Kidney glomerular epithelial cell (primary cell): ENCODE results near the gene HNRNPF.
"Not testable (repeated sequence)": the region's sequence is repeated elsewhere in the genome, so short reads cannot be mapped to it uniquely, and the experiment has no call there.

Source experiments
- DNase-seq: peaks from one replicate; lab custom pipeline; 2025; lab: John Stamatoyannopoulos, UW

Gene HNRNPF

DNA sequence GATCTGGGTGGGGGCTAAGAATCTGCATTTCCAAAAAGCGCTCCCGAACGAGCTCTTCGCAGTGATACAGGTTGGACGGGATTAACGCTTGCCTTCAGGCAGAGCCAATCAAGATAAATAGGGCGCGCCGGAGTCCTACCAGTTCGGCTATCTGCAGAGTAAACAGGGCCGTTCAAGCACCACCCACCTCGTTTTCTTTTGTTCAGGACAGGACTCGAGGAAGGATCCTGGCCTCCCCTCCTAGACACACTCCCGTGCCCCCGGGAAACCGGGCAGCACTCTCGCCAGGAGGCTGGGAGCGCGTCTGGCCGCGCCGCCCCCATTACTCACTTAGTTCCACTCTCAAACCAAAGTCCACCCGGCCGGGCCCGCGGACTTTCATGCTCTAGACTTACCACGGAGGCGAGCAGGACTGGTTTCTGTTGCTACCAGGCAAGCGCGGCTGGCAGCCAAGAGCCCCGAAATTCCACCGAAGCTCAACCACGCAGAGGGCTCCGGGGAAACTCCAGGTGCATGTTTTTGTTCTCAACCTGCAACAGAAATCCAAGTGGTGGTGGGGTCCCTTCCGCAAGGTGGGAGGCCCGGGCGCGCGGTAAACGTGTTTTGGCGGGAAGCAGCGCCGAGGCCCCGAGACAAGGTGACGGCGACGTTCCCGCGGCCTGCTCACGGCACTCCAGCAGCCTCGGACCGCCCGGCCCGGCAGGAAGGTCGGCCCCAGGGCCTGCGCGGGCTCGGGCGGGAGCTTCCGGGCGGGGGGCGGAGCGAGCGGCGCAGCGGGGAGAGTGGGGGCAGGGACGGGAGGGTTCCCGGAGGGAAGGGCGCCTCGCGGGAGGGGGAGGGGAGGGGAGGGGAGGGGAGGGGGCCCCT is 12.7 kb downstream of the HNRNPF start:
- DNase-seq, result peak; percentile 31

DNA sequence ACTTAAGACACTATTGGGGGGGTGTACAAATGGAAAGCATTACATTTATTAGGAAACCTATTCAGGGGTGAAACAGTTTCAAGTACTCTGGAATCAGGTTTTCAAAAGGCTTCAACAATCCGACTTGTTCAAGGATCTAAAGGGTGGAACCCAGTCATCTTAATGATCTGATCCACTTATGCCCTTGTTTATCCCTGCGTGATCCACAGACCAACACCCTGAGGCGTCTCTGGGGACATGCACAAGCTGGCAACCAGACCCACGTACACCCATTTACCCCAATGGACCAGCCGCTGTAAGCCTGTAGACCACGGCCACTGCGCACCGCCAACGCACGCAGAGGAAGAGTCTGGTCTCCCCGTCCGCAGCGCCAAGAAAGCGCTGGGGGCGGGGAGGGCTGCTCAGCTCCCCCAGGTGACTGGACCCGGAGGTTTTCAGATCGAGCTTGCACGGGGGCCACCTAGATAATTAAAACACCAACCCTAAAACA is 13.4 kb downstream of the HNRNPF start:
- DNase-seq, result no peak

DNA sequence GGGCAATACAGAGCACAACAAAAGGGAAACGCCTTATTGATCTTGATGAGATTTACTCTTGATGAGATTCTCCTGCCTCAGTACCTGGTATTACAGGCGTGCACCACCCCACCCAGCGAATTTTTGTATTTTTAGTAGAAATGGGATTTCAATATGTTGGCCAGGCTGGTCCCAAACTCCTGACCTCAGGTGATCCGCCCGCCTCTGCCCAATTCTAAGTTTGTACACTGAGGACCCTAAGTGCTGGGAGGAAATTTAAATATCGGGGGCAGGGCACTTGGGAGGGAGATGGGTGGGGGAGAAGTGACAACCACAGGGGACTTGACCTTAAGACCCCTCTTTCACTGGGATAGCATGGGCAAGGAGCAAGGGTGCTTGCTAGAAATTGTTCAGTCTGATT is 14.1 kb downstream of the HNRNPF start:
- DNase-seq, result no peak

DNA sequence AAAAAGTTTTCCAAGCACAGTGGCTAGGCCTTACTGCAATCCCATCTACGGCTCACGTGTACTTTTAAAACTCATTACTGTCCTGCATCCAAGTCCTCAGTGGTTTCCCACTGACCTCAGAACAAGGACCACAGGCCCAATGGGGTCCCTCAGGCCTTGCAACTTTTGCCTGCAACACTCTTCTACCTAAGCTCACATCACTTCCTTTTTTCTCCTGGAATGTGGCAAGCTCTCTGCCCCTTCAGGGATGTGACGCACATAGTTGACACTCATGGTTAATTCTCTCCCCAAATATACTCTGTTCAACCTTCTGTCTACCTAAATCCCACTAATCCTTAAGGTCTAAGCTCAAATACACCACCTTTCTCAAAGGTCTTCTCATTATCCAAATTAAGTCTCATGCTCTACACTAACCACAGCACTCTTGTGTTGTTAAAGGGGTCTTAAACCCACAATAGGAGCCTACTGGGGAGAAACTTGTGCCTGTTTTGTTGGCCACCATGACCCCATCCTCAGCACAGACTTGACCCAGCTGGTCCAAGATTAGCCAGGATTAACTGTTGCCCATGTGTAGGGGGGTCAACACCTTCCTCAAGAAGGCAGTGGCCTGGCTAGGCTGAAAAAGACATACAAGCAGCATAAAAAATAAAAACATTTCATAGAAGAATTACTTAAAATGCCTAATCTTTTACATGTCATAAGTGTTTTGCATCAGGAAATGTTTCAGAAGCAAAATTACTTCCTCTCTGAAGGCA is 15.2 kb downstream of the HNRNPF start:
- no peak for DNase-seq

DNA sequence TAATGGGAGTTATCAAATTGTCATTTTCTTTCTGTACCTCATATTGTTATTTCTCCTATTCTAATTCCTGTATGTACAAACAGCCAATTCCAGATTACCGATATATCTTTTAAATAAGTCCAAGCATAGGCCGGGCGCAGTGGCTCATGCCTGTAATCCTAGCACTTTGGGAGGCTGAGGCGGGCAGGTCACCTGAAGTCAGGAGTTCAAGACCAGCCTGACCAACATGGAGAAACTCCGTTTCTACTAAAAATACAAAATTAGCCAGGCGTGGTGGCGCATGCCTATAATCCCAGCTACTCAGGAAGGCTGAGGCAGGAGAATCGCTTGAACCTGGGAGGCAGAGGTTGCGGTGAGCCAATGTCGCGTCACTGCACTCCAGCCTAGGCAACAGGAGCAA is 15.8 kb downstream of the HNRNPF start:
- not testable (repeated sequence) for DNase-seq

DNA sequence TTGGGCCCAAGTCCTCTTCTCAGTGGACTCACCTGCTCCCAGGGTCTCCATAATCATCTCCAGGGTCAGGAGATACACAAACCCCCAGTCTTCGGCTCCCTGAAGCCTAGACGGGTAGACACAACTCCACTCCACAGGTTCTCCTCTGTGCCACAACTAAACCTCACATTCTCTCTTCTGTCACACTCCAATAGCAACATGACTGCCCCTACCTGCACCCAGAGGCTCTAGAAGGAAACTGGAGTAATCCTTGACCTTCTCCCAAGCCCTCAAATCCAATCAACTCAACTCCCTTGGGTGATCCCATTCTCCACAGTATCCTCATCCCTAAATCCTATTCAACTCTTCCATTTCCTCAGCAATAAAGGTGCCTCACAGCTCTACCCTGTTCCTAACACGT is 16.2 kb downstream of the HNRNPF start:
- no peak for DNase-seq

DNA sequence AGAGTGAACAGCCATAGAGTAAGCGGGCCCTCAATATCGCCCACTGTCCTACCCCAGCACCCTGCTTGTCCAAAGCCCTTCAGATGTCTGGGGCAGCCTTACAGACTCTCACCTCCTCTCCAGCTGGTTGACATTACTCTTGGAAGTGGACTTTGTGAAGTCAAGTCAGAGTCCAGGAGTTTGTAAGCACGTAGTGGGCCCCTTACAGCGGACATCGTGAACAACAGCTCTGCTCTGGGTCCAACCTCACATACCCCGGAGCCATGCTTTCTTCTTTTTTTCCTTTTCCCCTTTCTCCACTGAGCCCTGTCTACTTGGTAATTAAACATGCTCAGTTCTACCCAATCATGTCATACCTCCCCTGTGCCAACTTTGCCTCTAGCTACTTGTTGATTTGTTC is 17.5 kb downstream of the HNRNPF start:
- no peak for DNase-seq

DNA sequence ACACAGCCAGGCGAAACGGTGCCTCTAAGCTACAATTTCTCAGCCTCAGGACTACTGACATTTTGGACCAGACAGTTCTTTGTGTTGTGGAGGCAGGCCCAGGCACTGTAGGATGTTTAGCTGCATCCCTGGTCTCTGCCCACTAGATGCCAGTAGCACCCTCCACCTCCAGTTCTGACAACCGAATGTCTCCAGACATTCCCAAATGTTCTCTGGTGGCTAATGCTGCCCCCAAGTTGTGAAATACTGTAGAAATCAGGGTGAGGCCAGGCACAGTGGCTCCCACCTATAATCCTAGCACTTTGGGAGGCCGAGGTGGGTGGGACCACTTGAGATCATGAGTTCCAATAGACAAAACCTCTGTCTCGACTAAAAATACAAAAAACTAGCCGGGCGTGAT is 18.2 kb downstream of the HNRNPF start:
- DNase-seq, result no peak

DNA sequence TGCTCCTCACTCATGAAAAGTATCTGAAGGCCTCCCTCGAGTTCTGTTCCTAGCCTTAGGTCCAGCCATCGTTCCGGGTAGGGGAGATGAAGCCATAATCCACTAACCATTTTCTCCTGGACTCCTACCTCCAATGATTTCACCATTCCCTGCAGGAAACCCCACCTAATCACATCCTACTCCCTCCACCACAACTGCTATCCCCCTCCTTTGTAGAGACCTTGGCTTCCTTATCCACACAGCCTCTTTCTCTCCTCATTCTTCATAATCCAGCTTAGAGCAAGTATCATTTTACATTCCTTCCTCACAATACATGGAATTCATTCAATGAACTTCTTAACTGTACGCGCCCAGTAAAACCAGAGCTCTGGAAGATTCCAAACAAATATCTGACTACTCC is 18.7 kb downstream of the HNRNPF start:
- no peak for DNase-seq

DNA sequence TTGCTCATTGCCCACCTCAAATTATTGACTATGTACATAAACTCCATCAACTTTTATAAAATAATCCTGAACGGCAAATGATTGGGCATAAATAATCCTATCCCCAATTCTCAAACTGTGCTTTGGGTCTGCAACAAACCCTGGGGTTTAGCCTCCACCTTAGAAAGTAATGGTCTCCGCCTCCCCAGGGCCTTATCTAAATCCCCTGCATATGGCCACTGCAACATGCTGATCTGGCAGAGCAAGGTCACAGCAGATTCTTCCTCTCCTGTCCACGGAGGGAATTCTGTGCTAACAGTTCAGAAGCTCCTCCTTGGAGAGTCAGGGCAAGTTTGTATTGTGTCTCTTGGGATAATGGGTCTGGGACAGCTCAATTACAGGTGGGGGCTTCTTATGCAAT is 19.1 kb downstream of the HNRNPF start:
- no peak for DNase-seq

DNA sequence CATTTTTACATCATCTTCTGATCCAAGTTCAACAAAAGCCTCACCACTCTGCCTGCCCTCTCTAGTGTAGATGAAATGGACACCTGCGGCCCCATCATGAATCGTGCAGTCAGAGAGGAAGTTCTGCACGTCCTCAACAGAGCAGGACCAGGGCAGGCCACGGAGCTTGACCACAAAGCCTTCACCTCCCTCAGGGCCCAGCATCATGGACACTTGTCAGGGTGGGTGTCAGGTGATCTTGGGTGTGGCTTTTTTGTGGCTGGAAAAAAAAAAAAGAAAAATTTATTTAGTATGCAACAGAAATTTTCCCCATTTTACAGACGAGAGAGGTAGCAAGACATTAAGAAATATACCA is 21.3 kb downstream of the HNRNPF start:
- DNase-seq, result no peak

DNA sequence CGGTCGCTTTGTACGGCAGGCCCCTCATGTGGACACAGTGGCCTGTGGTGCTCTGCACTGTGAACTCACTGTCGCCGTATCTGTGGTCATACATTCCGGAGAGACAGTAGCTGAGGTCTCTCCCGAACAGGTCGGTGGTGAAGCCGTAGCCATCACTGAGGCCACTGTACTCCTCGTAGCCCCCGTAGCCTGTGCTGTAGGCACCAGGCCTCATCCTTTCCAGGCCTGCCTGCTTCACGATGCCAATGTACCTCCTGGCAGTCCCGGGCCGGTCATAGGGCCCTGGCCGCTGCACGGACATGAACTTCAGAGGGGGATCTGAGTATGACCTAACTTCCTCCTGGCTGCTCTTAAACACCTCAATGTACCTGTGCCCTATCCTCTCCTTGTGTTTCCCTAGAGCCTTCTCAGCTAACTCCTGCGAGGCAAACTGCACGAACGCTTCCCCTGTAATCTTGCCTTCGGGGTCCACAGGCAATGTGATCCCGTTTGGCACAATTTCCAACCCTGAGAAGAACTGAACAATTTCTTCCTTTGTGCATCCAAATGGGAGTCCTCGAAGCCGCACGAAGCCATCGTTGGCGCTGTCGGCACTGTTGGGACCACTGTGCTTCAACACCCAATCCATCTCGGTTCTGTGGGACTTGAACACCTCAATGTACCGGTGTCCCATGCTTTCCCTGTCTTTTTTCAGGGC is 21.9 kb downstream of the HNRNPF start:
- no peak for DNase-seq

DNA sequence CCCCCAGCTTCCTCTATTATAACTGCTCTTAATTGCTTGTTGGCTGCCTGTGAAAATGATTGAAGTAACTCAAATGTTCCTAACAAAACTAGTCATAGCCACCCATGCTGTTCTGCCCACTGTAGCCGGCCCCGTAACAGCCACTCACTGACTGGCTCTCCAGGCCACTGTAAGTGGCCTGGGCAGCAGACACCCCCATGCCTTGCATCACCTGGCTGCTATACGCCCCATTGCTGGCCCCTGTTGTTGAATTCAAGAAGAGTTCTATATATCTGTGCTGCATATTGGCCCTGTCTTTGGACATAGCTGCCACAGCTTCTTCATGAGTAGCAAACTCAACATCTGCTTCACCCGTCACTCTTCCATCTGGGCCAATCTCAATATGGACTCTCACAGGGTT is 22.4 kb downstream of the HNRNPF start:
- DNase-seq, result no peak

DNA sequence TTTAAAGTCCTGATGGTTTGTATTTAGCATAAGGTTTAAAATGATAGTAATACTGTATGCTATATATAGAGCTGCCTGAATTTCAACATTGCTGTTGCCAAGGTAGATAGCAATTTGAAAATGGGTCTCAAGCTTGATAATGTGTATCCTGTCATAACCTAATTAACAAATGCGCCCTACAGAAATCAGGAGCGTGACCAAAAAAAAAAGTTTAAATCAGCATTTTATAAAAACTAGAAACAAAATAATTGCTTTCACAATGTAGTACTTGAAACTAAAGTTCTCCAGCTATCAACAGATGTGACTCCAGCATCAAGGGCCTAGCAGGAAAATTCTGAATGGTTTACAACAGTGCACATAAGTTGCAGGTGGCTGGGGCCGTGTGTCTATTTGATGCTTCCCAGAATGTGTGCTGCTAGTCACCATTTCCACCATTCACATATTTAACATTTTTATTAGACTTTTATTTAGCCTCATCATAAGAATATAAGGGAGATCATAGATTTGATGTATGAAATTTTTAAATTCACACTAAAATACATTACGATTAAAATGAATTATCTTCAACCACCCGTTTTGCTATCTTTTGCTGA is 23.5 kb downstream of the HNRNPF start:
- DNase-seq, result no peak

DNA sequence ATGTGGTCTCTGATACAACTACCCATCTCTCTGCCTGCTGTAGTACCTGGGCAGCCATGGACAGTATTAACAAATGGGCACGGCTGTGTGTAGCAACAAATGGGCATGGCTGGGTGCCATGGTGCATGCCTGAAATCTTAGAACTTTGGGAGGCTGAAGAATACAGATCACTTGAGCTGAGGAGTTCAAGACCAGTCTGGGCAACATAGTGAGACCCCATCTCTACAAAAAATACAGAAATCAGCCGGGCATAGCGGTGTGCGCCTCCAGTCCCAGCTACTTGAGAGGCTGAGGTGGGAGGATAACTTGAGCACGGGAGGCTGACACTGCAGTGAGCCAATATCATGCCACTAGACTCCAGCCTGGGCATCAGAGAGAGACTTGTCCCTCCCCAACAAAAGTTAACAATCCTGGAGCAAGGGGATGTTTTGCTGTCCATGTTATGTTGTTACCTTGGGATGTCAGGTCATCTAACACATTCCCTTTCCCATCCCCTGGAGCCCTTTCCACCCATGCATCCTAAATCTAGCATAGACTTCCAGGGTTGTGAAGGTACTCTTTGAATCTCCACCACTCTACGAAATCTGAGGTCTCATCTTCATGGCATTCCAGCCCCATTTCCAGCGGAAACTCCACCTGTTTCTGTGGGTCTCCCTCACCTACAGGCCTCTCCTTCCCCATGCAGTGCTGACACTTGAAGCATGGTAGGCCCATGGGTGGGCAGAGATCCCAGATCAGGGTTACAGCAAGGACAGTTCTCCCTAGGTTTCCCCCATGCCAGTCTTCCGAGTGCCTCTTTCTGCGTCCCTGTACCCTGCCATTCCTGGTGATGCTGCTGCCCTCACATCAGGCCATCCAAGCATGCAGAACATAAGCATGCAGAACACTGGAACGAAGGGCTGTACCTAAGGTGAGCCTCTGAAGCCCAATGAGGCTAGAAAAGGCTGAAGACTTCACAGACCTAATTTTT is 24.4 kb downstream of the HNRNPF start:
- DNase-seq, result no peak

DNA sequence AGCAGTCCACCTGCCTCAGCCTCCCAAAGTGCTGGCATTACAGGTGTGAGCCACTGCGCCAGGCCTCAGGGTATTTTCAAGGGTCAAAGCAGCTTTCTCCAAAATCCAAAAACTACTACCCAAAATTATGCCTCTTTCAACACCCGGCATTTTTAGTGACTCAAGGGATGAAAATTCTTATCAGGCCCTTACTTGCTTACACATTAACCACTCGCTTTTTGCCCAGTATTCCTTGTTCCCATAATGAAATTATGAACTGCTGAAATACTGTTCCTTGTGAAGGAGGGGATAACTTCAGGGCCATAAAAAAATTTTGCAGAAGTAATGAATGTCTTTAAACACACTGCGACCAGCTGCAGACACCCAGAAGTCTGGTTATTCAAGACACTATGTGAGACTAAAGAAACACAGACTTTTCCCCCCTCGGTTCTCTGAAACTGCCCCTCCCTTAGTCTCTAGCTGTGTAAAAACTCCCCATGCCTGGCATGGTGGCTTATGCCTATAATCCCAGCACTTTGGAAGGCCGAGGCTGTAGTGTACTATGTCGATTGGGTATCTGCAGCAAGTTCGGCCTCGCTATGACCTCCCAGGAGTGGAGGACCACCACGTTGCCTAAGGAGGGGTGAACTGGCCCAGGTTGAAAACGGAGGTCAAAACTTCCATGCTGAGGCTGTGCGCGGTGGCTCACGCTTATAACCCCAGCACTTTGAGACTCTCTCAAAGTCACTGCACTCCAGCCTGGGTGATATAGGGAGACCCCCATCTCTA is 25.6 kb downstream of the HNRNPF start:
- no peak for DNase-seq

DNA sequence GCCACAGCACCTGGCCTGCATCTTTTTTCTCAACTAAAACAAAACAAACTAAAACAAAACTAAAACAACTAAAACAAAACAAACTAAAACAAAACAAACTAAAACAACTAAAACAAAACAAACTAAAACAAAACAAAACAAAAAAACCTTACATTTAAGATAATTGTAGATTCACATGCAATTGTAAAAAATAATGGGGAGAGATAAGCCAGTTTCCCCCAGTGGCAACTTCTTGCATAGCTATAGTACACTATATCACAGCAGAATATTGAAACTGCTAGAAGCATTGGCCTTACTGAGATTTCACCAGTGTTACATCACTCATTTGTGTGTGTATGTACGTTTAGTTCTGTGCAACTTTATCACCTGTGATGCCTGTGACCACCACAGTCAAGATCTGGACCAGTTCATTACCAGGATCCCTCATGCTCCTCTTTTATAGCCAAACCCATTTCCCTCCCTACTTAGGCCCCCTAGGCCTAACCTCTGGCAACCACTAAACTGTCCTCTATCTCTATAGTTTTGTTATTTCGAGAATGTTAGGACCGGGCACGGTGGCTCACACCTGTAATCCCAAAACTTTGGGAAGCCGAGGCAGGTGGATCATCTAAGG is 28.3 kb downstream of the HNRNPF start:
- no peak for DNase-seq

DNA sequence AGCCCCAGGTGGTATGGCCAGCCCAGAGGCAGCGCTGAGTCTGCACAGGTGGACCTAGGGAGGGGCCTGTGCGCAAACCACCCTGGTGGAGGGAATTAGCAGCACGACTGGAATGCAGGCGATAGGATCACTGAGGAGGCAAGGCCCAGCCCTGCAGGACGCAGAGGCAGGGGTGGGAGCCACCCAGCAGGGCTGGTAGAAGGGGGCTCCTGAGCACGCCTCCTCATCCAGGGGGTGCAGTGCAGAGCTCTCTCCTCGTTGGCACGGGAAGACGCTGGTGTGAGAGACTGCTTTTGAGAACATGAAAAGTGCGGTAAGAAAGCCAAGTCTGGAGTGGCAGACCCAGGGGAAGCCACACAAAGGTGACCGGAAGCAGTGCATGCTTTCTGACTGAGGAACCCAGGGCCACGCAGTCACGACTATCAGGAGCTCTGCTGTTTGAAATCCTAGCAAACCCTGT is 31.5 kb downstream of the HNRNPF start:
- no peak for DNase-seq

DNA sequence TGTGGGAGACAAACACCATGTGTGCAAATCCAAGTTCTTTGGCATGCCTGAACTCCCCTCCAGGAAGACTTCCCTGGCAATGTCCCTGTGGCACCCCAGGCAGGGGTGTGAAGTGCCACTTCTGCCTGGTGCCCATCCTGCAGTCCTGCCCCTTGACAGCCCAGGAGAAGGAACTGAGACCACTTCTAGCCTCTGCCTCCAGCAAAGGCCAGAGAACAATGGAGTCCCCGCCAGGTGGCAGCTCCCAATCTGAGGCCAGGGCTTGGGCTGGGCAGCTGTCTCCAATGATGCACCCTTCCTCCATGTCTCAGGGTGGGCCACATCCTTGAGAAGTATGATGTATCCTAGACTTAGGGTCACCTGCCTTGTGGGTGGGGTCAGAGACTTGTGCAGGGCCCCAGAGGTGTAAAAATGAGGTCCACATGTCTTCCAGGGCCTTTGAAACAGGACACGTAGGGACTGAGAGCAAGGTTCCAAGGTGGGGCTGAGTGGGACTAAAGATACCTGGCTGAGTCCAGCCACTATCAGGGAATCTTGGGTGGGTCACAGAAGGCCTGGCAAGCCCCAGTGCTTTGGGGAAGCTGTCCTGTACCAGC is 32.1 kb downstream of the HNRNPF start:
- no peak for DNase-seq
